Ovary (tissue), 9 donors: Measurements from ENCODE around the gene USP6NL. TPM values are rescaled to one million over a fixed set of nuclear protein-coding genes. Genes with fewer than 3 reads are reported as not detected.

ENCODE experiments used
- DNase-seq, 5 donors: peaks; one replicate each; pipeline ENCODE4 v3.0.0-alpha.2; 2019 to 2020
- H3K27ac ChIP-seq, 2 donors: fragments of 200-600 bp; one replicate each; pipeline versions ENCODE4 v1.5.1 to v1.8.0; 2019 to 2022
- H3K27me3 ChIP-seq: fragments of 200-600 bp; one replicate; pipeline ENCODE4 v1.8.0; 2022
- H3K36me3 ChIP-seq: fragments of 200-600 bp; sonication (generic); one replicate; pipeline ENCODE4 v1.5.1; 2019
- H3K4me1 ChIP-seq: one replicate; pipeline ENCODE4 v1.8.1; 2013; ENCODE audit warnings: mild to moderate bottlenecking, moderate library complexity; ENCODE audit not compliant: insufficient read depth
- H3K4me3 ChIP-seq: fragments of 200-600 bp; sonication (generic); one replicate; pipeline ENCODE4 v1.5.1; 2017
- H3K9me3 ChIP-seq, 2 donors: fragments of 200-600 bp in 1 of 2; sonication (generic) in 1 of 2; one replicate each; pipeline versions ENCODE4 v1.5.1 to v1.8.1; 2013 to 2019; ENCODE audit warnings: mild to moderate bottlenecking in 1 of 2, moderate library complexity in 1 of 2
- CTCF ChIP-seq, 3 donors: fragments of 450-650 bp in 2 of 3; fragments of 200-600 bp in 1 of 3; IDR thresholded peaks; one replicate each; pipeline versions ENCODE4 v1.5.1 to v1.8.0; 2016 to 2022; ENCODE audit warnings: antibody characterized with exemption in 3 of 3, mild to moderate bottlenecking in 1 of 3
- EP300 ChIP-seq: sonication (generic); formaldehyde crosslinking; IDR thresholded peaks from one replicate; pipeline ENCODE4 v1.6.1; 2017; ENCODE audit warnings: antibody characterized with exemption
- POLR2A ChIP-seq: fragments of 450-650 bp; IDR thresholded peaks from one replicate; pipeline ENCODE4 v1.6.1; 2017; ENCODE audit warnings: antibody characterized with exemption, mild to moderate bottlenecking, moderate library complexity
- WGBS, 3 donors: extraction: QIAGEN DNeasy Blood & Tissue Kit in 1 of 3; methylation state at CpG; one replicate each; pipeline versions ENCODE4 v1.1.5 to v1.1.7; 2013 to 2017; 5-methylcytosine and 5-hydroxymethylcytosine counted together
- intact Hi-C, 4 donors: fragments of 100-400 bp; cut with DNase I; formaldehyde crosslinking; loops; one replicate each; pipeline versions ENCODE4 v1.11.0 to v1.15.1; 2022 to 2023
- polyA plus RNA-seq, 2 donors: library from polyadenylated mRNA; stranded (reverse); fragments of 200-250 nt in 1 of 2; fragments of 350-450 nt in 1 of 2; fragmentation: Illumina TruSeq in 1 of 2; extraction: RNeasy Lipid Tissue Mini Kit (QIAGEN cat#74804) in 1 of 2; gene quantifications; one replicate each; pipeline ENCODE4 v1.2.3, GENCODE V29; 2013 to 2014
- total RNA-seq, 7 donors: library from RNA; depleted of rRNA in 2 of 7; stranded (reverse); fragments of >200 nt in 2 of 7; fragmentation: NEBNext Ultra II Directional in 3 of 7; extraction: Animal tissue kit (Norgen Biotek cat#: 25700) in 3 of 7; gene quantifications; one replicate each; pipeline versions ENCODE4 v1.1.0 to v1.2.4, GENCODE V29; 2016 to 2023
- donor health status: DM: no; HTN: no; CAD: no; lungs with moderate emphysema.
- donor health status: DM: no; HTN: no; CAD: no.
- donor health status: Bipolar disorder and iron deficiency.
- donor health status: DM: yes; HTN: yes; CAD: no.
- donor health status: DM: no; HTN: no; CAD: no.
- donor health status: DM: yes; HTN: yes; CAD: no.

The USP6NL gene
- total and polyA plus RNA-seq, 9 donors = 9.6 to 28.8 (median 16.3) TPM

GRCh38 chr10:11469575-11470391, 141.7 kb downstream of the USP6NL start:
- Histone ChIP-seq H3K27ac (no peak overlapping the region), H3K9me3 (no peaks in the 10 kb centered on the region), H3K4me3 (no peak overlapping the region), H3K27me3 (no peaks in the 10 kb centered on the region), H3K4me1 (peaks cover 7% of the 10 kb centered on the region), H3K36me3 (no peaks in the 10 kb centered on the region)
- no peak for DNase-seq
- intact Hi-C loops = no loop called here
- 94 to 95% (median 94%) methylated on average over 22 of the region's 22 CpGs for WGBS, 3 donors
- TF ChIP-seq POLR2A (no peak), CTCF (IDR thresholded peaks at IDR 0.05) (no peak), EP300 (no peak)

- Histone ChIP-seq H3K4me1 (peaks cover 7% of the 10 kb centered on the region), H3K27ac (no peak overlapping the region), H3K4me3 (no peak overlapping the region), H3K9me3 (no peaks in the 10 kb centered on the region), H3K27me3 (no peaks in the 10 kb centered on the region), H3K36me3 (no peaks in the 10 kb centered on the region)
- TF ChIP-seq CTCF (IDR thresholded peaks at IDR 0.05) = no peak
- no peak for TF ChIP-seq EP300
- no peak for TF ChIP-seq POLR2A
- 57 to 72% (median 67%) methylated on average over 7 of the region's 7 CpGs for WGBS, 3 donors
- intact Hi-C loops = no loop called here
- DNase-seq = no peak
Observed at GRCh38 chr10:11468126-11468742, 143.2 kb downstream of the USP6NL start.

- 46 to 63% (median 52%) methylated on average over 5 of the region's 5 CpGs for WGBS, 3 donors
- H3K4me1 ChIP-seq = peaks cover 7% of the 10 kb centered on the region
- H3K27me3 ChIP-seq = no peaks in the 10 kb centered on the region
- H3K36me3 ChIP-seq = no peaks in the 10 kb centered on the region
- no peak for DNase-seq
- no peak overlapping the region for H3K27ac ChIP-seq
- intact Hi-C loops = no loop called here
- TF ChIP-seq EP300 (no peak), CTCF (IDR thresholded peaks at IDR 0.05) (no peak), POLR2A (no peak)
- no peak overlapping the region for H3K4me3 ChIP-seq
- no peaks in the 10 kb centered on the region for H3K9me3 ChIP-seq
Observed at GRCh38 chr10:11465406-11465805, 146.0 kb downstream of the USP6NL start.

GRCh38 chr10:11463111-11463510, 148.3 kb downstream of the USP6NL start:
- WGBS, 3 donors = 94 to 96% (median 95%) methylated on average over 26 of the region's 26 CpGs
- no peak overlapping the region for H3K27ac ChIP-seq
- no peaks in the 10 kb centered on the region for H3K36me3 ChIP-seq
- intact Hi-C loops = no loop called here
- peaks cover 2% of the 10 kb centered on the region for H3K4me1 ChIP-seq
- no peak for TF ChIP-seq EP300
- no peak for TF ChIP-seq POLR2A
- no peak for TF ChIP-seq CTCF (IDR thresholded peaks at IDR 0.05)
- H3K9me3 ChIP-seq = no peaks in the 10 kb centered on the region
- no peak for DNase-seq
- H3K4me3 ChIP-seq = no peak overlapping the region
- no peaks in the 10 kb centered on the region for H3K27me3 ChIP-seq
